SK-N-SH treated with all-trans-retinoic acid at 6 μM for 48 hours (cell line): ENCODE measurements around the gene RPUSD3.

Experiments used
- ATAC-seq: fragments of 200-7000 bp; cut with Tn5 transposase; 3 replicates; pipeline ENCODE4 v1.9.1; 2020; ENCODE audit warnings: mild to moderate bottlenecking, moderate library complexity
- BACH2 ChIP-seq: fragments of 250-450 bp; sonication (Bioruptor Pico); IDR thresholded peaks from 2 replicates; pipeline ENCODE4 v1.9.0; 2021; ENCODE audit warnings: mild to moderate bottlenecking, borderline replicate concordance
- CSDC2 ChIP-seq: fragments of 250-450 bp; sonication (Bioruptor Pico); IDR thresholded peaks from 2 replicates; pipeline ENCODE4 v1.5.0; 2020; ENCODE audit warnings: mild to moderate bottlenecking, moderate library complexity
- CSRNP3 ChIP-seq: fragments of 250-450 bp; sonication (Bioruptor Pico); IDR thresholded peaks from 2 replicates; pipeline ENCODE4 v1.5.1; 2021; ENCODE audit warnings: mild to moderate bottlenecking, moderate library complexity
- GLIS3 ChIP-seq: fragments of 250-450 bp; sonication (Bioruptor Pico); IDR thresholded peaks from 2 replicates; pipeline ENCODE4 v1.5.0; 2020; ENCODE audit warnings: mild to moderate bottlenecking, moderate library complexity
- ISL1 ChIP-seq: fragments of 250-450 bp; sonication (Bioruptor Pico); IDR thresholded peaks from 2 replicates; pipeline ENCODE4 v2.1.2; 2022; ENCODE audit warnings: mild to moderate bottlenecking, moderate library complexity
- OSR1 ChIP-seq: fragments of 250-450 bp; sonication (Bioruptor Pico); IDR thresholded peaks from 2 replicates; pipeline ENCODE4 v1.8.0; 2022; ENCODE audit warnings: moderate library complexity, mild to moderate bottlenecking, inconsistent platforms
- PATZ1 ChIP-seq: fragments of 250-450 bp; sonication (Bioruptor Pico); IDR thresholded peaks from 2 replicates; pipeline ENCODE4 v1.8.0; 2020; ENCODE audit warnings: mild to moderate bottlenecking, moderate library complexity, borderline replicate concordance
- PPARA ChIP-seq: fragments of 250-450 bp; sonication (Bioruptor Pico); IDR thresholded peaks from 2 replicates; pipeline ENCODE4 v1.5.0; 2020; ENCODE audit warnings: mild to moderate bottlenecking, borderline replicate concordance
- RARB ChIP-seq: fragments of 250-450 bp; sonication (Bioruptor Pico); IDR thresholded peaks from 2 replicates; pipeline ENCODE4 v1.8.0; 2021; ENCODE audit warnings: mild to moderate bottlenecking, moderate library complexity
- SNAI2 ChIP-seq: fragments of 250-450 bp; sonication (Bioruptor Pico); IDR thresholded peaks from 2 replicates; pipeline ENCODE4 v1.5.0; 2020; ENCODE audit warnings: mild to moderate bottlenecking, moderate library complexity
- ZC3H10 ChIP-seq: fragments of 250-450 bp; sonication (Bioruptor Pico); IDR thresholded peaks from 2 replicates; pipeline ENCODE4 v1.5.1; 2021; ENCODE audit warnings: mild to moderate bottlenecking, moderate library complexity
- ZFP30 ChIP-seq: fragments of 450-650 bp; formaldehyde crosslinking; IDR thresholded peaks from 2 replicates; pipeline ENCODE4 v1.5.0; 2022; ENCODE audit warnings: mild to moderate bottlenecking, moderate library complexity
- ZNF565 ChIP-seq: fragments of 450-650 bp; formaldehyde crosslinking; conservative IDR thresholded peaks from 2 replicates; pipeline ENCODE4 v1.5.0; 2020; ENCODE audit warnings: low read depth, mild to moderate bottlenecking, moderate library complexity
- ZNF8 ChIP-seq: fragments of 450-650 bp; formaldehyde crosslinking; IDR thresholded peaks from 2 replicates; pipeline ENCODE4 v1.5.0; 2020; ENCODE audit warnings: mild to moderate bottlenecking, moderate library complexity

Gene RPUSD3

GRCh38 chr3:9792405-9793160 is 51.2 kb downstream of the RPUSD3 start, which contains the start of the genes ARPC4 and TADA3 (continued):
- TF ChIP-seq CSRNP3: no peak

- ATAC-seq: no peak; the same call in 1 of the 3 replicates
- TF ChIP-seq ISL1 (CRISPR knock-in tag) (no peak), CSRNP3 (no peak), PATZ1 (CRISPR knock-in tag) (no peak), ZNF8 (no peak), GLIS3 (CRISPR knock-in tag) (no peak), ZFP30 (CRISPR knock-in tag) (no peak), ZNF565 (CRISPR knock-in tag) (no peak), BACH2 (CRISPR knock-in tag) (no peak), PPARA (CRISPR knock-in tag) (no peak), RARB (CRISPR knock-in tag) (no peak), CSDC2 (CRISPR knock-in tag) (no peak)
Measured at GRCh38 chr3:9791790-9792404, 51.9 kb downstream of the RPUSD3 start.

GRCh38 chr3:9791127-9791526 is 52.7 kb downstream of the RPUSD3 start:
- no peak for ATAC-seq
- TF ChIP-seq OSR1 (CRISPR knock-in tag): no peak
- no peak for TF ChIP-seq ZC3H10 (CRISPR knock-in tag)
- TF ChIP-seq SNAI2 (CRISPR knock-in tag): no peak
- TF ChIP-seq RARB (CRISPR knock-in tag): no peak
